ENCODE results near the gene SMAD9.

- no peak for TF ChIP-seq REST (IDR thresholded peaks at IDR 0.05; ENCODE audit: low read depth, low read length)
- TF ChIP-seq RAD21 (IDR thresholded peaks at IDR 0.05; ENCODE audit: low read length) = no peak
- TF ChIP-seq CTCF (IDR thresholded peaks at IDR 0.05) = no peak
- TF ChIP-seq POLR2AphosphoS5 (IDR thresholded peaks at IDR 0.05; ENCODE audit: low read depth, low read length) = no peak
- no peak for TF ChIP-seq NFIC (IDR thresholded peaks at IDR 0.05; ENCODE audit: borderline replicate concordance)
- no peak for TF ChIP-seq EZH2phosphoT487 (IDR thresholded peaks at IDR 0.05; ENCODE audit: borderline replicate concordance, low read depth)
- no peak for TF ChIP-seq CHD2 (IDR thresholded peaks at IDR 0.05; ENCODE audit: low read length, partially characterized antibody)
- no peak for TF ChIP-seq GABPA (IDR thresholded peaks at IDR 0.05; ENCODE audit: low read depth)
- no peak for TF ChIP-seq EP300 (IDR thresholded peaks at IDR 0.05; ENCODE audit: borderline replicate concordance in 1 of 2, low read depth in 1 of 2, low read length in 1 of 2)
- no peak for TF ChIP-seq FOXJ3 (CRISPR knock-in tag; IDR thresholded peaks at IDR 0.05)
- TF ChIP-seq RXRA (IDR thresholded peaks at IDR 0.05; ENCODE audit: borderline replicate concordance, low read depth) = no peak
These were observed 82.5 kb downstream of the SMAD9 start for GRCh38 chr13:36837354-36838092.
